HG03457 (cell line): Measurements from ENCODE around the gene C12orf42.

Experiments used
- ATAC-seq: cut with Tn5 transposase; IDR thresholded peaks from one replicate; pipeline ENCODE4 v1.9.1; 2021; ENCODE audit warnings: moderate number of reproducible peaks; ENCODE audit not compliant: unreplicated experiment

Gene C12orf42

GRCh38 chr12:103495469-103496456 is at the start of gene C12orf42:
C12orf42 (minus strand) TSS chr12:103495968; CDS start chr12:103478426, 17,542 bp downstream.
- ATAC-seq, result no peak

DNA sequence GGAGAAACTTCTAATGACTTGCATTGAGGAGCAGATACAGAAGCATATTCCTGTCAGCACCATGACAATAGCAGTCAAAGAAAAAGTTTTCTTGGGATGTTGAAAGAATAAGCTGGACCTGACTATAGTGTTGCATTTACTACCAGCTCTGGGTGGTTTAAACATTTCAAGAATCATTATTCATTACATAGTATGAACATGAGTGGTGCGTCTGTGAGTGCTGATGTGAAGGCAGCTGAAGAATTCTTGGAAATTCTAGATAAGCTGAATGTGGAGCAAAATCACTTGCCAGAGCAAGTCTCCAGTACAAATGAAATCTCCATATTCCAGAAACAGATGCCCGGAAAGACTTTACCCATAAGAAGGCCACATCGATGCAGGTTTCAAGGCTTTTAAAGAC is 46.3 kb upstream of the C12orf42 start:
- no peak for ATAC-seq

GRCh38 chr12:103540319-103540718 is 44.6 kb upstream of the C12orf42 start:
- ATAC-seq, result no peak

DNA sequence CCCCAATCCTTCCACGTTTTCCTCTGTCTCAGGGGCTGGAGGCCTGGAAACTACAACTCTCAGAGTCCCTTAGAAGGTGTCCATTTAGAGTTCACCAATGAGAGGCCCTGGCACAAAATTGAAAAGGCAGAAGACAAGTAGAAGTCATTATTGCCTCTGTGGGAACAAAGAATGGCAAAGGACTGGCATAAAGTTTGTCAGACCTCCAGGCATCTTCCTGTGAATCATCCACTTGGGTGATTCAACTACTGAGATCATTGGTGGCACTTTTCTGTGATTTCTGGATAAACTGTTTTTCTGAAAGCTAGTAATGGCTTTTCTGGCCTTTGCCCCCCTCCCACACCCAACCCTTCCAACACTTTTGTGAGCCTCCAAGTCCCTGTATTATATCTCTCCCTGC is 42.6 kb upstream of the C12orf42 start:
- ATAC-seq, result no peak

GRCh38 chr12:103530307-103531066 is 34.7 kb upstream of the C12orf42 start:
- ATAC-seq, result no peak

- ATAC-seq, result no peak
Measured at GRCh38 chr12:103529306-103529705, 33.5 kb upstream of the C12orf42 start.

GRCh38 chr12:103524238-103524875 is 28.6 kb upstream of the C12orf42 start:
- no peak for ATAC-seq

DNA sequence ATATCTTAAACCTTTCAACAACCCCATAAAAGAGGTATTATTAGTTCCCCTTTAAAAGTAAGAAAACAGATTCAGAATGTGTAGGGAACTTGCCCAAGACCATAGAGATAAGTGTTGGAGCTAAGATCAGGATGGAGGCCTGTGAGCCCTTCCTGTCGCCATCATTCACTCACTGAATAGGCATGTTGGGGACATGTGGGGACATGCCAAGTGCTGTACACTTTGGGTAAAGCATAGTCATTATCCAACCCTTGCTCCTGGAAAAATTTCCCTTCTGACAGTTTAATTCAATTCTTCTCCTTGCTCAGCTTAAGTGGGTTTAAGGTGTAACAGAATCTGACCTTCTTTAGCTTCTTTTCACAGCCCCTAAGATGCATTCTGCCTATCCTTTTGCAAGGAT is 28.0 kb upstream of the C12orf42 start:
- no peak for ATAC-seq

GRCh38 chr12:103520686-103521215 is 25.0 kb upstream of the C12orf42 start:
- no peak for ATAC-seq

GRCh38 chr12:103519632-103520031 is 23.9 kb upstream of the C12orf42 start:
- no peak for ATAC-seq

GRCh38 chr12:103518899-103519298 is 23.1 kb upstream of the C12orf42 start:
- ATAC-seq, result no peak

DNA sequence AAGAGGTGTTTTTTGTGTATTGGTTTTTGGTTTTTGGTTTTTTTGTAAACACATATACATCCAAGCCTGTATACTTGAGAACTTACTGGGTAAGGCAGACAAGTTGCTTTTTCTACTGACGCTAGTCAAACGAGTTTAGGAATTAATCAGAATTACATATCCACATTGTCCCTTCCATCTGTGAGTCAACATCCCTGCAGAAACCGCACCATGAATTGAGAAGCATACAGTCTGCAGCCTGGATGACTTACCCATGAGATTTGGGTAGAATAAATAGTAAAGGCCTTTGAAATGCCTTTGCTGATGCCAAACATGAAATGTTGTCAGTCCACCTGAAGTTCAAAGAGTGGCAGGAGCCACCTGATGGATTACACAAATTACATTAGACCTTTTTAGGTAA is 21.4 kb upstream of the C12orf42 start:
- no peak for ATAC-seq

DNA sequence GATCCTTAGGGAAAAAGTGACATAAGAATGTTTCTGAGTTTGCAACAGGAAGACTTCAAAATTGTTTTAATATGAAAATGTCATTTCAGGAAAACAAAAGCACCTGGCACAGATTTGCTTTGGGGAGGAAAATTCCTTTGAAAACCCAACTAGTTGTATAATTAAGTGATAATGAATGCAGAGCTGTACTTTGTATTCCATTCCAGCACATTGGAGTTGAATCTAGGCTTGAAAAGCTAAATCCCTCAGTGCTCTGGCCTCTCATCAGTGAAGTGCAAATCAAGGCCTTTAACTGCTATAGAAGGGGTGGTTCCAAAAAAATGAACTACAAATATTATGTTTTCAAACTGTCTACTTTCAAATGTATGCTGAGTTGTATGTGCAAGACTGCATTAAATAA is 19.6 kb upstream of the C12orf42 start:
- ATAC-seq, result no peak

DNA sequence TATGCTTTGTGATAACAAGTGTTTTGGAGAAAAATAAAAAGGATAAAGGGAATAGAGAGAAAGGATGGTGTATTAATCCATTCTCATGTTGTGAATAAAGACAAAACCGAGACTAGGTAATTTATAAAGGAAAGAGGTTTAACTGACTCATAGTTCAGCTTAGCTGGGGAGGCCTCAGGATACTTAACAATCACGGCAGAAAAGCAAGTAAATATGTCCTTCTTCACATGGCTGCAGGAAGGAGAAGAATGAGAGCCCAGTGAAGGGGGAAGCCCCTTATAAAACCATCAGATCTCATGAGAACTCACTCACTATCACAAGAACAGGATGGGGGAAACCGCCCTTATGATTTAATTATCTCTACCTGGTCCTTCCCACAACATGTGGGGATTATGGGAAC is 18.1 kb upstream of the C12orf42 start:
- ATAC-seq, result no peak

DNA sequence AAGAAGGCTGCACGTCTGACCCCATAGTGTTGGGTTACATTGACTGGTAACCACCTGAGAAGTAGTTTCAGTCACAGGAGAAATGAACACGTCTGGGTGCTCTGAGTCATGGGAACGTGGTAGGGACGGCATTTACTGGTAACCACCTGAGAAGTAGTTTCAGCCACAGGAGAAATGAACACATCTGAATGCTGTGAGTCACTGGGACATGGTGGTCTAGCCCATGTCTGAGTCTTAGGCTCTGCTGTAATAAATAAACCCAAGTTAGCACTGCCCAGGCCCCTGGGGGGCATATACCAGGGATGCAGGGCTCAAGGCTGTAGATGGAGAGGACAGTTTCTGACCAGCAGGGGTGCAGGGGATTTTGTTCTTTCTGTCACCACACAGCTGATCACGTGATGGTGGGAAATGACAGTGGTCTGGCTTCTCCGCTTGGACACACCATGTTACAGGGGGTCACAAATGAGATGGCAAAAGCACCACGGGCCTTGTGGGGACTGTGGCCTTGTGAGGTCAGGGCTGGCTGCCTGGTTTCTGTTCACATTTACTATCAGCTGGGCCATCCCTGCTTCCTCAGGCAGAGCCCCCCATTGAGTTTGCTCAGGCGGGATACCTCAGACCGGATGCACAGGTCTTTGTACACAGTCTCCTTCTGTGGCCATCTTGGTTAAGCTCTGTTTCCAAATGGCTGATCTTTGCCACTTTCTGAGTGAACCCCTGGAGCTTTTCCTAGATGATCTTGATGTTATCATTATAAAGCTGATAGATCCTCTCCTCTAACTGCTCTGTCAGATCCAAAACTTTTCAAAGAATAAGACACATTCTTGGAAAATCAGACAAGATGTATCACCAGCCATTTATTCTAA is 9.8 kb upstream of the C12orf42 start:
- peak; percentile 87 for ATAC-seq

DNA sequence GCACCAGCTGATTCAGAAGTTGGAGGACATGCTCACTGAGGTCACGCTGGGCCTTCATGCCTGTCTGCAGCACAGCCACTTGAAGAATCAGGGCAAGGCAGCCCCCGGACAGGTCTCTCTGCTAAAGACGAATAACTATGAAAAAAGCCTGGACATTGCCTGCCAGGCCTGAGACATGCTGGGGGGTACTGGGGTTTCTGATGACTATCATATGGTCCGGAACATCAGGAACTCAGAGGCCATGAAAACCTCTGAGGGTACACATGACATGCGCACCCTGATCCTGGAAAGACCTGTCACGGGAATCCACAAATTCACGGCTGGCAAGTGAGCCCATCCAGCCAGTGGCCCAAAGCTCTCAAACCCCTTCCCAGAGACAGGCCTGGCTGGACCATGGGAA is 8.8 kb upstream of the C12orf42 start:
- no peak for ATAC-seq

- no peak for ATAC-seq
Measured at GRCh38 chr12:103503546-103504480, 8.0 kb upstream of the C12orf42 start.

GRCh38 chr12:103501447-103501846 is 5.7 kb upstream of the C12orf42 start:
- no peak for ATAC-seq

GRCh38 chr12:103499571-103499970 is 3.8 kb upstream of the C12orf42 start:
- ATAC-seq, result no peak
